Frontal cortex (tissue), 4 donors: ENCODE results near the gene RNF115. TPM values are rescaled to one million over a fixed set of nuclear protein-coding genes. Genes with fewer than 3 reads are reported as not detected.

ENCODE experiments used
- DNase-seq, 2 donors: peaks; one replicate each; pipeline ENCODE4 v3.0.0; 2012; ENCODE audit warnings: low spot score in 2 of 2
- FAIRE-seq: peaks from 2 replicates; lab custom pipeline; 2012; peaks lifted over from hg19 to GRCh38; lab: Jason Lieb, UNC
- small RNA-seq: library from RNA; depleted of rRNA; stranded (forward); fragments of <200 nt; gene quantifications from one replicate; pipeline ENCODE3, GENCODE V24; 2014
- total RNA-seq: library from RNA; depleted of rRNA; stranded (reverse); fragments of >200 nt; gene quantifications from one replicate; pipeline ENCODE4 v1.2.3, GENCODE V29; 2014
- donor health status: control.
- donor health status: control.
- donor health status: control.

RNF115 gene
- total RNA-seq, 1 donor from 2014 or later = 26.5 TPM

- FAIRE-seq (no peak), DNase-seq (no peak)
These were observed 115.8 kb downstream of the RNF115 start for GRCh38 chr1:145708063-145708462.

- FAIRE-seq (no peak), DNase-seq (no peak)
These were observed 116.6 kb downstream of the RNF115 start, which contains the start of gene PDZK1 for GRCh38 chr1:145707183-145707867. TSS of gene PDZK1 (minus strand) at chr1:145707368. CDS start at chr1:145688021, 19,347 bp downstream.

GRCh38 chr1:145706086-145706664, 117.7 kb downstream of the RNF115 start:
- DNase-seq (no peak), FAIRE-seq (no peak)

- DNase-seq (no peak), FAIRE-seq (no peak)
These were observed 118.3 kb downstream of the RNF115 start for GRCh38 chr1:145705622-145706021.

GRCh38 chr1:145702826-145703225, 121.1 kb downstream of the RNF115 start:
- DNase-seq (no peak), FAIRE-seq (no peak)

GRCh38 chr1:145702052-145702451, 121.8 kb downstream of the RNF115 start:
- FAIRE-seq = no peak
- no peak for DNase-seq

GRCh38 chr1:145701306-145701862, 122.5 kb downstream of the RNF115 start:
- DNase-seq (no peak), FAIRE-seq (no peak)

- FAIRE-seq (no peak), DNase-seq (no peak)
These were observed 127.3 kb downstream of the RNF115 start for GRCh38 chr1:145696630-145696960.

GRCh38 chr1:145695821-145696629, 127.9 kb downstream of the RNF115 start:
- FAIRE-seq (no peak), DNase-seq (no peak)

GRCh38 chr1:145692785-145693443, 131.0 kb downstream of the RNF115 start:
- no peak for FAIRE-seq
- no peak for DNase-seq

- DNase-seq (no peak), FAIRE-seq (no peak)
These were observed 133.0 kb downstream of the RNF115 start for GRCh38 chr1:145690587-145691558.

GRCh38 chr1:145689922-145690321, 134.0 kb downstream of the RNF115 start:
- FAIRE-seq (no peak), DNase-seq (no peak)

- DNase-seq = no peak
These were observed 135.0 kb downstream of the RNF115 start for GRCh38 chr1:145688924-145689323.

More at GRCh38 chr1:145688924-145689323, 135.0 kb downstream of the RNF115 start:
- FAIRE-seq = no peak

Small RNA genes within 50 kb of the gene (small RNA-seq; reads per million reads assigned to genes)
- gene MIR6736 = not detected

Other genes starting within 250 kb of the RNF115 start
- 36.3 TPM for gene GPR89A, start 216.1 kb downstream of the RNF115 start, total RNA-seq
- gene PDZK1, start 116.7 kb downstream of the RNF115 start, total RNA-seq = 0.82 TPM
- gene CD160, start 104.6 kb downstream of the RNF115 start, total RNA-seq = not detected
- gene POLR3C, start 105 bp upstream of the RNF115 start, total RNA-seq = 30.6 TPM
- 2.4 TPM for gene NUDT17, start 21.5 kb upstream of the RNF115 start, total RNA-seq
- gene PIAS3, start 35.0 kb upstream of the RNF115 start, total RNA-seq = 6.1 TPM
- 0.82 TPM for gene ANKRD35, start 61.8 kb upstream of the RNF115 start, total RNA-seq
- gene ITGA10, start 86.0 kb upstream of the RNF115 start, total RNA-seq = 0.82 TPM
- gene PEX11B, start 94.6 kb upstream of the RNF115 start, total RNA-seq = 35.5 TPM
- gene RBM8A, start 103.4 kb upstream of the RNF115 start, total RNA-seq = 81.1 TPM
- 17.1 TPM for gene LIX1L, start 133.9 kb upstream of the RNF115 start, total RNA-seq
- 1.6 TPM for gene ANKRD34A, start 140.5 kb upstream of the RNF115 start, total RNA-seq
- gene POLR3GL, start 140.6 kb upstream of the RNF115 start, total RNA-seq = 14.7 TPM
- 125 TPM for gene TXNIP, start 172.5 kb upstream of the RNF115 start, total RNA-seq
- gene HJV, start 197.6 kb upstream of the RNF115 start, total RNA-seq = not detected